GM18907 (cell line): ENCODE results near the gene KRTAP4-4.
"Not testable (repeated sequence)": the region's sequence is repeated elsewhere in the genome, so short reads cannot be mapped to it uniquely, and the experiment has no call there.

Source experiments
- ATAC-seq: cut with Tn5 transposase; IDR thresholded peaks from one replicate; pipeline ENCODE4 v1.9.1; 2021; ENCODE audit warnings: mild to moderate bottlenecking, moderate library complexity; ENCODE audit not compliant: unreplicated experiment

Gene KRTAP4-4

GRCh38 chr17:41160648-41161047 is at the start of gene KRTAP4-4:
Gene KRTAP4-4 (minus strand): TSS chr17:41160748. CDS start chr17:41160691, 57 bp downstream.
- no peak for ATAC-seq

GRCh38 chr17:41199421-41200078 is 39.0 kb upstream of the KRTAP4-4 start:
- no peak for ATAC-seq

DNA sequence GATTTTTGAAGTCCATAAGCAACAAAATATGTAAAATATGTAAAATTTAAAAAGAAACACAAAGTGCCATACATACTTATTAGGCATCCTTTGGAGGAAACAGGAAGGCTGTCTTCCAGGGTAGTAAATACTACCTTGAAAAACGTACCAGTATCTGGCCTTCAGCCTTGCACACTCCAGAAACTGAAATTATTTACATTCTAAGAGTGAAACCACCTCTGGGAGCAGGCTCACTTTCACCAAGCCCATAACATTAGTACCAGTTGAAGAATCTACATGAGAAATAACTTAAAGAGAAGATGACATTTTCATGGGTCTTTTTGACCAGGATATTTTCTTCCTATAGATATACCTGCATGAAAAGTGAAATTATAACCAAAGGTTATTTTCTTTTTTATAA is 35.5 kb upstream of the KRTAP4-4 start:
- ATAC-seq, result no peak

- ATAC-seq, result no peak
Measured at GRCh38 chr17:41190328-41190727, 29.8 kb upstream of the KRTAP4-4 start.

GRCh38 chr17:41189837-41190318 is 29.3 kb upstream of the KRTAP4-4 start, which contains the start of gene KRTAP9-1:
Gene KRTAP9-1 (plus strand): TSS chr17:41189887. CDS start chr17:41189887, 0 bp downstream.
- ATAC-seq, result not testable (repeated sequence)

GRCh38 chr17:41186872-41187271 is 26.3 kb upstream of the KRTAP4-4 start:
- ATAC-seq, result no peak

DNA sequence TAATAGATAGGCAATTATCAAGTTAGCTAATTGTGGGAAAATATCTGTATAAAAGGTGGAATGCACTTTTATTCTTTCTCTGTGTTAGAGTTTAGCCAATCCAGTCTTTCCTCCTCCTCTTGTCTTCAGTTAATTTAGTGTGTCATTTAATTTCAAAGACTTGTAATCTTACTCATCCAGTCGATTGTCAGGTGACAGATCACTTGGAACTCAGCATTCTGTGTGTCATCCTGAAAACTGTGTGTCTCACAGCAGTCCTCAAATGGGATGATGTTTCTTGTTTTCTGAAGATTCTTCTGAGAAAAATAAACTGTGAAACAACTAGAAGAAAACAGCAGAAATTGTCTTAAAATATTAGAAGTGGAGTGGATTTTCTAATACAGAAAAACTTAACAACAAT is 24.5 kb upstream of the KRTAP4-4 start:
- no peak for ATAC-seq

GRCh38 chr17:41184480-41184961 is 24.0 kb upstream of the KRTAP4-4 start, which contains the start of gene KRTAP4-1:
Gene KRTAP4-1 (minus strand): TSS chr17:41184911. CDS start chr17:41184854, 57 bp downstream.
- ATAC-seq, result no peak

DNA sequence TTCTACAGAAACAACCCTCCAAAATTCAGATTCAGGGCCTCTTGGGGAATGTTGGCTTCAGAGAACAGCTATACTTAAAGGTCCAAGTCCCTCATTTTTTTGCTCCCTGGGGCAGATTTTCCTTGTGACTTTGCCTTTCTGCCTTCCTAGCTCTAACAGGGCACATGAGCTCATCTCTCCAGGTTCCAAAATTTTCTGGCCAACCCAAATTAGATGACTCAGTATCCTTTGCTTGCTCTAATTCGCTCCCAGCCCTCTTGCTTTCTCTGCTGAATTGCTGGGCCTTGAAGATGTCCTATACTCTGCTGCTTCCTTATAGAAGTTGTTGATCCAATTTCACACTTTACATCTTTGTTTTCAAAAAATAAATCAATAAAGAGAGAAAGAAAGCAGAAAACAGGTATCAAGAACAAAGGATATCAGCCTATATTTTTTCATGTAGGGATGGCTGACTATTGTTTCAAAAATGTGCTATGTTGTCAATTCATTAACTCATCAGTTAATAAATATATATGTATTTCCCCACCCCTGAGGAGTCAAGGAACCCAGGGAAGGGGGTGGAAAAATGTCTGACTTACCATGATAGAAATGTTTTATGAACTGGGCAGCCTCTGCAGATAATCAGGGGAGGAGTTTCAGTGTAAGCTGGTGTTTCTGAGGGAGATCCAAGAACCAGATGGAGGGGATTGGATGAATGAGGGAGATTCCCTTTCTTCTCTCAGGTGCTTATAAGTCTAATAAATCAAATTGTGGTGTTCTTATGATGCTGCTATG is 18.5 kb upstream of the KRTAP4-4 start:
- no peak for ATAC-seq

DNA sequence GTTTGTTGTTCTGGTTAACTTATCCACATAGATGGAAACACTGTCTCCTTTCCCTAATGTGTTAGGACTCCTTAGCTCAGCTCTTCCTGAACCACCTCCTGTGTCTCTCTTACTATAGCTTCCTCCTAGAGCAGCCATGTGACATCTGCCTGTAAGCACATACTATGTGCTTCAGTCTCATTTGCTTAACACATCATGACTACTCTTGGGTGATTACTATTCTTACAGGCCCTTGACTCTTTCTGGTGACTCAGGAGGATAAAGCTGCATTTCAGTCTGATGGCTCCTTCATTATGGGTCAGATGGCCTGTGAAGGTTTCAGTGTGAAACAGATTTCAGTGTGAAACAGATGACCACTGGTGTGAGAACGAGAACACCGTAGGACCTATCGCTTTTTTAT is 17.8 kb upstream of the KRTAP4-4 start:
- ATAC-seq, result no peak

GRCh38 chr17:41177727-41178271 is 17.3 kb upstream of the KRTAP4-4 start, which contains the start of gene KRTAP4-2:
Gene KRTAP4-2 (minus strand): TSS chr17:41178221. CDS start chr17:41178164, 57 bp downstream.
- ATAC-seq, result no peak

- no peak for ATAC-seq
Measured at GRCh38 chr17:41176744-41177387, 16.3 kb upstream of the KRTAP4-4 start.

- ATAC-seq, result no peak
Measured at GRCh38 chr17:41171886-41172285, 11.3 kb upstream of the KRTAP4-4 start.

GRCh38 chr17:41168121-41168520 is 7.6 kb upstream of the KRTAP4-4 start, which contains the start of gene KRTAP4-3:
Gene KRTAP4-3 (minus strand): TSS chr17:41168221. CDS start chr17:41168172, 49 bp downstream.
- ATAC-seq, result no peak

DNA sequence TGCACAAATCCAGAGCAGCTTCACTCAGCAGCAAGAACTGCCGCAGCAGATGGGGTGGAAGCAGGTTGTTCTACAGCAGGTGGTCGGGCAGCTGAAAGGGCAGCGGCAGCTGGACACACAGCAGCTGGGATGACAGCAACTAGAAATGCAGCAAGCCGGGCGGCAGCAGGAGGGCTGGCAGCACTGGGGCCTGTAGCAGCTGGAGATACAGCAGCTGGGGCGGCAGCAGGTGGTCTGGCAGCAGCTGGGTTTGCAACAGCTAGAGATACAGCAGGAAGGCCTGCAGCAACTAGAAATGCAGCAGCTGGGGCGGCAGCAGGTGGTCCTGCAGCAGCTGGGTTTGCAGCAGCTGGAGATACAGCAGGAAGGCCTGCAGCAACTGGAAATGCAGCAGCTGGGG is 7.0 kb upstream of the KRTAP4-4 start:
- no peak for ATAC-seq

GRCh38 chr17:41163828-41164227 is 3.3 kb upstream of the KRTAP4-4 start:
- no peak for ATAC-seq

DNA sequence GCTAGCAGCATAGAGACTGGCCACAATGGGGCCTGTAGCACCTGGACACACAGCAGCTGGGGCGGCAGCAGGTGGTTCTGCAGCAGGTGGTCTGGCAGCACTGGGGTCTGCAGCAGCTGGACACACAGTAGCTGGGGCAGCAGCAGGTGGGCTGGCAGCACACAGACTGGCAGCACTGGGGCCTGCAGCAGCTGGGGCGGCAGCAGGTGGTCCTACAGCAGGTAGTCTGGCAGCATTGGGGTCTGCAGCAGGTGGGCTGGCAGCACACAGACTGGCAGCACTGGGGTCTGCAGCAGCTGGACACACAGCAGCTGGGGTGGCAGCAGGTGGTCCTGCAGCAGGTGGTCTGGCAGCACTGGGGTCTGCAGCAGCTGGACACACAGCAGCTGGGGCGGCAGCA is 358 bp downstream of the KRTAP4-4 start:
- ATAC-seq, result not testable (repeated sequence)

DNA sequence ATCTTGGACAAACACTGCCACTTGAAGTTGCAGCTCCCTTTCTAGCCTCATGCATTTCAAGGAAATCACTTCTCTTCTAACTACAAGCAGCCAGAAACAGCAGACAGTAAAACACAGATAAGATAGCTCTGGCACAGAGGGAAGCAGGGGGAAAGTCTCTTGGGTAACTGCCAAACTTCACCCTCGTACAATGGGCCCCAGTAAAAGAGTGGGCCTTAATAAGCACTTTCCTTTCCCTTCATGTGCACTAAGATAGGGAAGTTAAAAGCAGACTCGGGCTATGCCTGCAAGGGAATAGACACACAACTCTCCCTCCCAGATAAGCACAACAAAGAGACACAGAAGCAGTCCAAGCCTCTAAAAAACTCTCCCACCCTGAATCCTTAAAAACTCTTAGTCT is 6.7 kb downstream of the KRTAP4-4 start:
- no peak for ATAC-seq

GRCh38 chr17:41151525-41151924 is 9.0 kb downstream of the KRTAP4-4 start:
- no peak for ATAC-seq

DNA sequence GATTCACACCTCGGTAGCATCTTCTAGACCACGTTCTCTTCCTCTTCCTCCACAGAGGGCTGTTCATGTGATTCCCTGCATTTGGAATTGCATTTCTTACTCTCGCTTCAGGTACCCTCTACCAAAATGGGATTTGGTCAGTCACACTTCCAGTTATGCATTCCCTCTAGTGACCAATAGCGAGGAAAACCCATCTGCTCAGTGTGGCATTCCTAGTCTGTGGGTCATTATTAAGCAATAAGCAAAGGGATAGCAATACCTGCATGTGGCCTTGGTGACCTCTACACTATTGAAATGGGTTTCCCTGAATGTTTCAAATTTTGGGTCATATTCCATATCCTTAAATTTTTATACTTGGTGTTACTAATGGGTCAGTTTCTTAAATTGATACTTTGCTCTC is 10.5 kb downstream of the KRTAP4-4 start:
- no peak for ATAC-seq

- no peak for ATAC-seq
Measured at GRCh38 chr17:41149652-41149985, 10.9 kb downstream of the KRTAP4-4 start, which contains the start of gene KRTAP4-5. Gene KRTAP4-5 (minus strand): TSS chr17:41149825. CDS start chr17:41149767, 58 bp downstream.
